Measurements from ENCODE around the gene MS4A10.

DNA sequence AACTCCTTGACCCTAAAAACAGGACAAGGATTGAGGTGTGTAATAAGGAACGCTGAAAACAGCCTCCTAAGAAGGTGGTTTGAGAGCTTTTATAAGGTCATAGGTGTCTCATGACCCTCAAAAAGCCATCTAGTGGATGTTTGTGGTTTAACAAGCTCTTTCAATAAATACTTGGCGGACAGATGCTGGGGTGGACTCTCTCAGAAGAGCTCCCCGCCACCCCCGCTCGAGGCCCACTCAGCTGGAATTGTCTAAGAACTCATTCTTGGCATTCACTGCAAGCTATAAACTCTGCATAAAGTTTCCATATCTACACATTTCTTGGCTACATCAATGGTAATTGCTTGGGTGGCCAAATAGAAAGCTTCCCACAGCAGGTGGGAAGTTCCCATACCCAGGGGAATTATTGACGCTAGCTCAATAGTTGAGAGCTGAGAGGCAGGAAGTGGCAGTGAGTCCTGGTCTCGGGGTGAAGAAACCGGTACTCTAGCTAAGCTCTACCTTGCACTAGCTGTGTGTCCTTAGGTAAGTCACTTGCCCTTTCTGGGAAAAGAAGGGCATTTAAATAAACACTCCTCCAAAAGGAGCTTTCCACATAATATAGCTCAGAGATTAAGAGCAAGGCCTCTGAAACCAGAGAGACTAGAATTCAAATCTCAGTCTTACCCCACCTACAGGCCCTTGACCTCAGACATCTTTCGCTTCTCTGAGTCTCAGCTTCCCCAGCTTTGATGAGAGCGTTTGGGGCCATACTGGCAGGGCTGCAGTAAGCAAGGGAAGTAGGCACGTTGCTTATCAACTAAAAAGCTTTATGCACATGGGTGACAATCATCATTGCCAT is 22.1 kb upstream of the MS4A10 start:
- TF ChIP-seq, protein P1, sequence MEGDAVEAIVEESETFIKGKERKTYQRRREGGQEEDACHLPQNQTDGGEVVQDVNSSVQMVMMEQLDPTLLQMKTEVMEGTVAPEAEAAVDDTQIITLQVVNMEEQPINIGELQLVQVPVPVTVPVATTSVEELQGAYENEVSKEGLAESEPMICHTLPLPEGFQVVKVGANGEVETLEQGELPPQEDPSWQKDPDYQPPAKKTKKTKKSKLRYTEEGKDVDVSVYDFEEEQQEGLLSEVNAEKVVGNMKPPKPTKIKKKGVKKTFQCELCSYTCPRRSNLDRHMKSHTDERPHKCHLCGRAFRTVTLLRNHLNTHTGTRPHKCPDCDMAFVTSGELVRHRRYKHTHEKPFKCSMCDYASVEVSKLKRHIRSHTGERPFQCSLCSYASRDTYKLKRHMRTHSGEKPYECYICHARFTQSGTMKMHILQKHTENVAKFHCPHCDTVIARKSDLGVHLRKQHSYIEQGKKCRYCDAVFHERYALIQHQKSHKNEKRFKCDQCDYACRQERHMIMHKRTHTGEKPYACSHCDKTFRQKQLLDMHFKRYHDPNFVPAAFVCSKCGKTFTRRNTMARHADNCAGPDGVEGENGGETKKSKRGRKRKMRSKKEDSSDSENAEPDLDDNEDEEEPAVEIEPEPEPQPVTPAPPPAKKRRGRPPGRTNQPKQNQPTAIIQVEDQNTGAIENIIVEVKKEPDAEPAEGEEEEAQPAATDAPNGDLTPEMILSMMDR (IDR thresholded peaks at IDR 0.05) = peak; percentile 33
- TF ChIP-seq, protein P2, sequence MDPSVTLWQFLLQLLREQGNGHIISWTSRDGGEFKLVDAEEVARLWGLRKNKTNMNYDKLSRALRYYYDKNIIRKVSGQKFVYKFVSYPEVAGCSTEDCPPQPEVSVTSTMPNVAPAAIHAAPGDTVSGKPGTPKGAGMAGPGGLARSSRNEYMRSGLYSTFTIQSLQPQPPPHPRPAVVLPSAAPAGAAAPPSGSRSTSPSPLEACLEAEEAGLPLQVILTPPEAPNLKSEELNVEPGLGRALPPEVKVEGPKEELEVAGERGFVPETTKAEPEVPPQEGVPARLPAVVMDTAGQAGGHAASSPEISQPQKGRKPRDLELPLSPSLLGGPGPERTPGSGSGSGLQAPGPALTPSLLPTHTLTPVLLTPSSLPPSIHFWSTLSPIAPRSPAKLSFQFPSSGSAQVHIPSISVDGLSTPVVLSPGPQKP (IDR thresholded peaks at IDR 0.05; ENCODE audit: low read depth, low read length) = no peak
- TF ChIP-seq SREBF2 (IDR thresholded peaks at IDR 0.05) (no peak), PHF8 (IDR thresholded peaks at IDR 0.05; ENCODE audit: borderline replicate concordance, low read depth) (no peak), POLR2A (IDR thresholded peaks at IDR 0.05; ENCODE audit: low read length) (no peak), MYC (IDR thresholded peaks at IDR 0.05; ENCODE audit: borderline replicate concordance, low read length) (no peak), GATA3 (IDR thresholded peaks at IDR 0.05; ENCODE audit: borderline replicate concordance) (no peak), MAFK (IDR thresholded peaks at IDR 0.05; ENCODE audit: partially characterized antibody) (no peak), KDM1A (IDR thresholded peaks at IDR 0.05; ENCODE audit: low read depth) (no peak), RNF2 (IDR thresholded peaks at IDR 0.05; ENCODE audit: borderline replicate concordance, low read depth) (no peak), EP300 (IDR thresholded peaks at IDR 0.05) (no peak)
- TF ChIP-seq, protein P3, sequence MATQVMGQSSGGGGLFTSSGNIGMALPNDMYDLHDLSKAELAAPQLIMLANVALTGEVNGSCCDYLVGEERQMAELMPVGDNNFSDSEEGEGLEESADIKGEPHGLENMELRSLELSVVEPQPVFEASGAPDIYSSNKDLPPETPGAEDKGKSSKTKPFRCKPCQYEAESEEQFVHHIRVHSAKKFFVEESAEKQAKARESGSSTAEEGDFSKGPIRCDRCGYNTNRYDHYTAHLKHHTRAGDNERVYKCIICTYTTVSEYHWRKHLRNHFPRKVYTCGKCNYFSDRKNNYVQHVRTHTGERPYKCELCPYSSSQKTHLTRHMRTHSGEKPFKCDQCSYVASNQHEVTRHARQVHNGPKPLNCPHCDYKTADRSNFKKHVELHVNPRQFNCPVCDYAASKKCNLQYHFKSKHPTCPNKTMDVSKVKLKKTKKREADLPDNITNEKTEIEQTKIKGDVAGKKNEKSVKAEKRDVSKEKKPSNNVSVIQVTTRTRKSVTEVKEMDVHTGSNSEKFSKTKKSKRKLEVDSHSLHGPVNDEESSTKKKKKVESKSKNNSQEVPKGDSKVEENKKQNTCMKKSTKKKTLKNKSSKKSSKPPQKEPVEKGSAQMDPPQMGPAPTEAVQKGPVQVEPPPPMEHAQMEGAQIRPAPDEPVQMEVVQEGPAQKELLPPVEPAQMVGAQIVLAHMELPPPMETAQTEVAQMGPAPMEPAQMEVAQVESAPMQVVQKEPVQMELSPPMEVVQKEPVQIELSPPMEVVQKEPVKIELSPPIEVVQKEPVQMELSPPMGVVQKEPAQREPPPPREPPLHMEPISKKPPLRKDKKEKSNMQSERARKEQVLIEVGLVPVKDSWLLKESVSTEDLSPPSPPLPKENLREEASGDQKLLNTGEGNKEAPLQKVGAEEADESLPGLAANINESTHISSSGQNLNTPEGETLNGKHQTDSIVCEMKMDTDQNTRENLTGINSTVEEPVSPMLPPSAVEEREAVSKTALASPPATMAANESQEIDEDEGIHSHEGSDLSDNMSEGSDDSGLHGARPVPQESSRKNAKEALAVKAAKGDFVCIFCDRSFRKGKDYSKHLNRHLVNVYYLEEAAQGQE (IDR thresholded peaks at IDR 0.05) = no peak
- TF ChIP-seq, protein P4, sequence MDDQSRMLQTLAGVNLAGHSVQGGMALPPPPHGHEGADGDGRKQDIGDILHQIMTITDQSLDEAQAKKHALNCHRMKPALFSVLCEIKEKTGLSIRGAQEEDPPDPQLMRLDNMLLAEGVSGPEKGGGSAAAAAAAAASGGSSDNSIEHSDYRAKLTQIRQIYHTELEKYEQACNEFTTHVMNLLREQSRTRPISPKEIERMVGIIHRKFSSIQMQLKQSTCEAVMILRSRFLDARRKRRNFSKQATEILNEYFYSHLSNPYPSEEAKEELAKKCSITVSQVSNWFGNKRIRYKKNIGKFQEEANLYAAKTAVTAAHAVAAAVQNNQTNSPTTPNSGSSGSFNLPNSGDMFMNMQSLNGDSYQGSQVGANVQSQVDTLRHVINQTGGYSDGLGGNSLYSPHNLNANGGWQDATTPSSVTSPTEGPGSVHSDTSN (IDR thresholded peaks at IDR 0.05) = no peak

All from A549 (cell line).